Bone marrow (tissue), 2 donors: ENCODE measurements around the gene CSNK1D.
"Not testable (repeated sequence)": the region's sequence is repeated elsewhere in the genome, so short reads cannot be mapped to it uniquely, and the experiment has no call there.

ENCODE experiments used
- DNase-seq, 2 donors: peaks; one replicate each; lab custom pipeline; 2025; lab: John Stamatoyannopoulos, UW

CSNK1D gene

GRCh38 chr17:82272495-82273326, 789 bp downstream of the CSNK1D start:
- DNase-seq: no peak

GRCh38 chr17:82271401-82271800, 2.1 kb downstream of the CSNK1D start:
- no peak for DNase-seq

GRCh38 chr17:82270651-82271050, 2.8 kb downstream of the CSNK1D start:
- DNase-seq: no peak

GRCh38 chr17:82269882-82270500, 3.5 kb downstream of the CSNK1D start:
- DNase-seq: no peak

- no peak for DNase-seq
Observed at GRCh38 chr17:82269138-82269881, 4.2 kb downstream of the CSNK1D start.

GRCh38 chr17:82267575-82268379, 5.7 kb downstream of the CSNK1D start:
- peak; percentile 33 to 62 for DNase-seq

- DNase-seq: no peak
Observed at GRCh38 chr17:82266142-82266541, 7.4 kb downstream of the CSNK1D start.

- DNase-seq: no peak
Observed at GRCh38 chr17:82263641-82264040, 9.9 kb downstream of the CSNK1D start.

GRCh38 chr17:82262344-82262743, 11.2 kb downstream of the CSNK1D start:
- DNase-seq: no peak

GRCh38 chr17:82259972-82260961, 13.2 kb downstream of the CSNK1D start:
- not testable (repeated sequence) for DNase-seq

- DNase-seq: no peak
Observed at GRCh38 chr17:82258555-82258954, 14.9 kb downstream of the CSNK1D start.

GRCh38 chr17:82257473-82257872, 16.0 kb downstream of the CSNK1D start:
- DNase-seq: no peak

- DNase-seq: no peak
Observed at GRCh38 chr17:82256242-82256885, 17.1 kb downstream of the CSNK1D start.

- no peak for DNase-seq
Observed at GRCh38 chr17:82255402-82255972, 18.0 kb downstream of the CSNK1D start.

- DNase-seq: not testable (repeated sequence)
Observed at GRCh38 chr17:82254746-82255145, 18.8 kb downstream of the CSNK1D start.

- DNase-seq: not testable (repeated sequence)
Observed at GRCh38 chr17:82254096-82254495, 19.4 kb downstream of the CSNK1D start.

- DNase-seq: no peak
Observed at GRCh38 chr17:82253179-82253544, 20.3 kb downstream of the CSNK1D start.

GRCh38 chr17:82252511-82253178, 20.9 kb downstream of the CSNK1D start:
- DNase-seq: no peak

GRCh38 chr17:82250868-82251500, 22.5 kb downstream of the CSNK1D start:
- DNase-seq: no peak
